Mesenteric fat pad (tissue), 1 donor: Measurements from ENCODE around the gene HTR3C. TPM values are rescaled to one million over a fixed set of nuclear protein-coding genes. Genes with fewer than 3 reads are reported as not detected.
"Not testable (repeated sequence)": the region's sequence is repeated elsewhere in the genome, so short reads cannot be mapped to it uniquely, and the experiment has no call there.

Experiments
- DNase-seq: peaks from one replicate; pipeline ENCODE4 v3.0.0-alpha.2; 2020; ENCODE audit warnings: low spot score
- long read RNA-seq: library from polyadenylated mRNA; unstranded; transcript quantifications from one replicate; pipeline ENCODE4 v2.0.0, GENCODE V29; 2020
- total RNA-seq: library from RNA; stranded (reverse); fragmentation: NEBNext Ultra II Directional; extraction: Animal tissue kit (Norgen Biotek cat#: 25700); gene quantifications from one replicate; pipeline ENCODE4 v1.2.1, GENCODE V29; 2021
- donor health status: DM: yes; HTN: yes; CAD: no.

Gene HTR3C
- total RNA-seq: not detected
- long read RNA-seq: 0 reads

GRCh38 chr3:184052767-184053166 lies at the start of gene HTR3C:
Gene HTR3C, plus strand, starts transcription at chr3:184053047. Its CDS starts 34 bp downstream, at chr3:184053081.
- no peak for DNase-seq

- no peak for DNase-seq
These were observed 49.5 kb upstream of the HTR3C start for GRCh38 chr3:184003187-184003967.

GRCh38 chr3:184004476-184004875 lies 48.4 kb upstream of the HTR3C start:
- DNase-seq: no peak

- DNase-seq: no peak
These were observed 46.8 kb upstream of the HTR3C start for GRCh38 chr3:184005941-184006507.

- DNase-seq: not testable (repeated sequence)
These were observed 45.6 kb upstream of the HTR3C start for GRCh38 chr3:184007143-184007813.

- DNase-seq: no peak
These were observed 44.7 kb upstream of the HTR3C start for GRCh38 chr3:184008161-184008560.

- no peak for DNase-seq
These were observed 41.5 kb upstream of the HTR3C start for GRCh38 chr3:184011230-184011876.

GRCh38 chr3:184011937-184012889 lies 40.6 kb upstream of the HTR3C start:
- no peak for DNase-seq

GRCh38 chr3:184015381-184016019 lies 37.3 kb upstream of the HTR3C start:
- no peak for DNase-seq

GRCh38 chr3:184016169-184016570 lies 36.7 kb upstream of the HTR3C start:
- DNase-seq: no peak

GRCh38 chr3:184016811-184017671 lies 35.8 kb upstream of the HTR3C start:
- DNase-seq: no peak

- DNase-seq: peak; percentile 96
These were observed 35.0 kb upstream of the HTR3C start, which contains the start of gene ABCC5 for GRCh38 chr3:184017672-184018423. Gene ABCC5, minus strand, starts transcription at chr3:184017884. Its CDS starts 3,492 bp downstream, at chr3:184014392.

- DNase-seq: no peak
These were observed 34.3 kb upstream of the HTR3C start for GRCh38 chr3:184018424-184018973.

- no peak for DNase-seq
These were observed 30.5 kb upstream of the HTR3C start for GRCh38 chr3:184022323-184022722.

GRCh38 chr3:184025256-184025655 lies 27.6 kb upstream of the HTR3C start:
- DNase-seq: not testable (repeated sequence)

- not testable (repeated sequence) for DNase-seq
These were observed 24.5 kb upstream of the HTR3C start for GRCh38 chr3:184028275-184028890.

GRCh38 chr3:184029443-184029842 lies 23.4 kb upstream of the HTR3C start:
- DNase-seq: no peak
